ENCODE data around the gene APOC4.
"Not testable (repeated sequence)": the region's sequence is repeated elsewhere in the genome, so short reads cannot be mapped to it uniquely, and the experiment has no call there.

APOC4 gene

DNA sequence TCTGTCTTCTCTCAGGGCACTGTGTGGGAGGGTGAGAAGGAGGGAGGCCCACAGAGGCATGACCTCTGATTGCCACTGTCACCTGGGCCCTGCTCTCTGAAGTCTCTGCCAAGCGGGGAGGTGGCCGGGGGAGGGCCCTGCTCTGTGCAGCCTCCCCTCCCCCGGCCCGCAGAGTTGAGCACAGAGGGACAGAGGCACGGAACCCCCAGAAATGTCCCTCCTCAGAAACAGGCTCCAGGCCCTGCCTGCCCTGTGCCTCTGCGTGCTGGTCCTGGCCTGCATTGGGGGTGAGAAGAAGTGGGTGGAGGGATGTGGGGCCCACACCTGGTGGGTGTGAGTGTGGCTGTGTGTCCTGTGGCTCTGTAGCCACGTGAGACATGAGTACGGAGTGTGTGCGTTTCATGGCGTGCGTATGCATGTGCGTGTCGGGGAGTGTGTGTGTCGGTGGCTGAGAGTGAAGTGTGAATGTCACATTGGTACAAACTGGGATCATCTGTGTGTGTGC lies at the start of gene APOC4:
APOC4 (plus strand) TSS at position 171 of the 505 bp plus-strand sequence; CDS start at position 212, 41 bp downstream.
- DNase-seq: no peak

DNA sequence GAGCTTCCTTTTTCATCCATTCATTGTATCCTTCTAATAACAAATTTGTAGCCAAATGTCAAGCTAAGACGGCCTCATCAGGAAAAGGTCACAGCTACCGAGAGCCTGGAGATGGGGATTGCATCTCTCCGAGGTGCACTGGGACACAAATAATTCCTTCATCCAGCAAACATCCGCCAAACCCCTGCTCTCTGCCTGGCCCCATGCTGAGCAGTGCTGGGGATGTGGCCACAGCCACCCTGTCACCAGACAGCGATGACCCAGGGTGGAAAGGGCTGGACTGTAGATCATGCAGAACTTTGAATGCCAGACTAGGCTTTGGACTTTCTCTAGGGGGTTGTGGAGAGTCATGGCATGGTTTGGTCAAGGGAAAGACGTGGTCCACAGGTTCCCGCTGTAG lies 49.1 kb upstream of the APOC4 start:
- DNase-seq: no peak

DNA sequence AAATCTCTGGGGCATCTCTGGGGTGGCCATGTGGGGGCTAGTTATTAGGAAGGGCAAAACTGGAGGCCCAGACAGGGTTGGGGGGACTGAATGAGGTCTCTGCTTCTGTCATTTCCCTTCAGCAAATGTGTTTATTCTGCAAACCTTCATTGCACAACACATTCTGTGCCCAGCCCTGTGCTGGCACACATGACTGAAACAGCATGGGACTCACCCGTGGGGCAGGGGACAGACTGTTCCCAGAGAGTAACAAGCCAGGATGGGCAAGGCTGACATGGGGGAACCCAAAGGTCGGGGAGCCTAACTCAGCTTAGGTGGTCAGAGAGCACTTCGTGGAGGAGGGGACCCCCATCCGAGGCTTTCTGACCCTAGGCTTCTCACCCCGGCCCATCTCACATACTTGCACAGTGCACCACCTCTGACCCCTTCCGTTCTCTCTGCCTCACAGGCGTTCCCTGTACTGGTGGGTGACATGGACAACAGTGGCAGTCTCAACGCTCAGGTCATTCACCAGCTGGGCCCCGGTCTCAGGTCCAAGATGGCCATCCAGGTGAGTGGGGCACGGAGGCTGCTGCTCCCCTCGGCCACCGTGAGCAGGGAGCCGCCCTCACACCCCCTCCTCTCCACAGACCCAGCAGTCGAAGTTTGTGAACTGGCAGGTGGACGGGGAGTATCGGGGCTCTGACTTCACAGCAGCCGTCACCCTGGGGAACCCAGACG lies 48.5 kb upstream of the APOC4 start:
- DNase-seq: no peak

DNA sequence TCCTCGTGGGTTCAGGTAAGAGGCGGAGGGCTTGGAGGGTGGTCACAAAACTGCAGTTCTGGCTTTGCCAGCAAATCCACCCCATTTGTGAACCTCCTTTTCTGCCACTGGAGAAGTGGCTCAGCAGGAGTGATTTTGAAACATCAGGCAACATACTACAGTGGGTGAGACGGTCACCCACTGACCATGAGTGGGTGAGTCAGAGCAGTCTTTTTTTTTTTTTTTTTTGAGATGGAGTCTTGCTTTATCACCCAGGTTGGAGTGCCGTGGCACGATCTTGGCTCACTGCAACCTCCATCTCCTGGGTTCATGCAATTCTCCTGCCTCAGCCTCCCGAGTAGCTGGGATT lies 48.0 kb upstream of the APOC4 start:
- DNase-seq: no peak

DNA sequence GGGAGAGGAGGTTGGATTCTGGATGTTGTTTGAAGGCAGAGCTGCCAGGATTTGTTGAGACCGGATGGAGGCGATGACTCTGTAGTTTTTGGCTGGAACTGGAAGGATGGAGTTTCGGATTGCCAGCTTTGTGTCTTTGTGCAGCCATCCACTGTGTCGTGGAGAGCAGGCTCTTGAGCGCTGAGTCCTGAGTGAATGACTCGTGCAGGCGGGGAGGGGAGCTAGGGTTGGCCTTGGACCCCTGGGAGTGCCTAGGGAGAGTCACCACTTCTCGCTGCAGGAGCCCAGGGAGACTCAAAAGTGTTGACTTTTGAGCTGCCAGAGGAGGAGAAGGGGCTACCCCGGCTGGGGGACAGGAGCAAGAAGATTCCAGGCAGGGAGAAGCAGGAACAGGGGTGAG lies 47.1 kb upstream of the APOC4 start:
- no peak for DNase-seq

DNA sequence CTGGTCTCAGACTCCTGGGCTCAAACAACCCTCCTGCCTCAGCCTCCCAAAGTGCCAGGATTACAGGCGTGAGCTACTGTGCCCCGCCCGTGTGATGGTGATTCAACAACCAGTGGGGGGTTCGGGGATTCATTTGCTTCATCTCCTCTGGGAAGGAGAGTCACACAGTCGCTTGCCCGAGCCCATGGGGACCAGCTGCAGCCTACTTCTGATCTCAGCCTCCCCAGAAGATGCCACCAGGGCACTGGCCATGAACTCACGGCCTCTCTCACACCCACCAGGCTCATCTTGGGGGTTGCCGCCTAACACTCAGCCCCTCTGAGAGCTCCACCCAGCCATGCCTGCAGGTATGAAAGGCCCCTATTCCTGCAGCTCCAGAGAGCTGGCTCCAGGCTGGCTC lies 44.2 kb upstream of the APOC4 start:
- DNase-seq: no peak

GRCh38 chr19:44900328-44901244 lies 41.5 kb upstream of the APOC4 start:
- DNase-seq: no peak

DNA sequence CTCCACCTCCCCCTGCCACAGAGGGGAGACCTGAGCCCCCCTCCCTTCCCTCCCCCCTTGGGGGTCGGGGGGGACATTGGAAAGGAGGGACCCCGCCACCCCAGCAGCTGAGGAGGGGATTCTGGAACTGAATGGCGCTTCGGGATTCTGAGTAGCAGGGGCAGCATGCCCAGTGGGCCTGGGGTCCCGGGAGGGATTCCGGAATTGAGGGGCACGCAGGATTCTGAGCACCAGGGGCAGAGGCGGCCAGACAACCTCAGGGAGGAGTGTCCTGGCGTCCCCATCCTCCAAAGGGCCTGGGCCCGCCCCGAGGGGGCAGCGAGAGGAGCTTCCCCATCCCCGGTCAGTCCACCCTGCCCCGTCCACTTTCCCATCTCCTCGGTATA lies 38.8 kb upstream of the APOC4 start:
- no peak for DNase-seq

DNA sequence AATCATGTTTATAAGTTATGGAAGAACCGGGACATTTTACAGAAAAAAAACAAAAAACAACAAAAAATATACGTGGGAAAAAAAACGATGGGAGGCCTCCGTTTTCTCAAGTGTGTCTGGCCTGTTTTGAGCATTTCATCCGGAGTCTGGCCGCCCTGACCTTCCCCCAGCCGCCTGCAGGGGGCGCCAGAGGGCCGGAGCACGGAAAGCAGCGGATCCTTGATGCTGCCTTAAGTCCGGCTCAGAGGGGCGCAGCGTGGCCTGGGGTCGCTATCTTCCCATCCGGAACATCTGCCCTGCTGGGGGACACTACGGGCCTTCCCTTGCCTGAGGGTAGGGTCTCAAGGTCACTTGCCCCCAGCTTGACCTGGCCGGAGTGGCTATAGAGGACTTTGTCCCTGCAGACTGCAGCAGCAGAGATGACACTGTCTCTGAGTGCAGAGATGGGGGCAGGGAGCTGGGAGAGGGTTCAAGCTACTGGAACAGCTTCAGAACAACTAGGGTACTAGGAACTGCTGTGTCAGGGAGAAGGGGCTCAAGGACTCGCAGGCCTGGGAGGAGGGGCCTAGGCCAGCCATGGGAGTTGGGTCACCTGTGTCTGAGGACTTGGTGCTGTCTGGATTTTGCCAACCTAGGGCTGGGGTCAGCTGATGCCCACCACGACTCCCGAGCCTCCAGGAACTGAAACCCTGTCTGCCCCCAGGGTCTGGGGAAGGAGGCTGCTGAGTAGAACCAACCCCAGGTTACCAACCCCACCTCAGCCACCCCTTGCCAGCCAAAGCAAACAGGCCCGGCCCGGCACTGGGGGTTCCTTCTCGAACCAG lies 38.2 kb upstream of the APOC4 start:
- peak; percentile 64 for DNase-seq

GRCh38 chr19:44904426-44904994 lies 37.5 kb upstream of the APOC4 start:
- DNase-seq: no peak

GRCh38 chr19:44905437-44906160 lies 36.4 kb upstream of the APOC4 start, which contains the start of gene APOE:
Gene APOE, plus strand, starts transcription at chr19:44905796. Its CDS starts 829 bp downstream, at chr19:44906625.
- DNase-seq: no peak

DNA sequence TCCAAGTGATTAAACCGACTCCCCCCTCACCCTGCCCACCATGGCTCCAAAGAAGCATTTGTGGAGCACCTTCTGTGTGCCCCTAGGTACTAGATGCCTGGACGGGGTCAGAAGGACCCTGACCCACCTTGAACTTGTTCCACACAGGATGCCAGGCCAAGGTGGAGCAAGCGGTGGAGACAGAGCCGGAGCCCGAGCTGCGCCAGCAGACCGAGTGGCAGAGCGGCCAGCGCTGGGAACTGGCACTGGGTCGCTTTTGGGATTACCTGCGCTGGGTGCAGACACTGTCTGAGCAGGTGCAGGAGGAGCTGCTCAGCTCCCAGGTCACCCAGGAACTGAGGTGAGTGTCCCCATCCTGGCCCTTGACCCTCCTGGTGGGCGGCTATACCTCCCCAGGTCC lies 34.4 kb upstream of the APOC4 start:
- DNase-seq: no peak

- no peak for DNase-seq
Measured at GRCh38 chr19:44908074-44908835, 33.8 kb upstream of the APOC4 start.

DNA sequence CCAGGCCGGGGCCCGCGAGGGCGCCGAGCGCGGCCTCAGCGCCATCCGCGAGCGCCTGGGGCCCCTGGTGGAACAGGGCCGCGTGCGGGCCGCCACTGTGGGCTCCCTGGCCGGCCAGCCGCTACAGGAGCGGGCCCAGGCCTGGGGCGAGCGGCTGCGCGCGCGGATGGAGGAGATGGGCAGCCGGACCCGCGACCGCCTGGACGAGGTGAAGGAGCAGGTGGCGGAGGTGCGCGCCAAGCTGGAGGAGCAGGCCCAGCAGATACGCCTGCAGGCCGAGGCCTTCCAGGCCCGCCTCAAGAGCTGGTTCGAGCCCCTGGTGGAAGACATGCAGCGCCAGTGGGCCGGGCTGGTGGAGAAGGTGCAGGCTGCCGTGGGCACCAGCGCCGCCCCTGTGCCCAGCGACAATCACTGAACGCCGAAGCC lies 33.2 kb upstream of the APOC4 start:
- no peak for DNase-seq

DNA sequence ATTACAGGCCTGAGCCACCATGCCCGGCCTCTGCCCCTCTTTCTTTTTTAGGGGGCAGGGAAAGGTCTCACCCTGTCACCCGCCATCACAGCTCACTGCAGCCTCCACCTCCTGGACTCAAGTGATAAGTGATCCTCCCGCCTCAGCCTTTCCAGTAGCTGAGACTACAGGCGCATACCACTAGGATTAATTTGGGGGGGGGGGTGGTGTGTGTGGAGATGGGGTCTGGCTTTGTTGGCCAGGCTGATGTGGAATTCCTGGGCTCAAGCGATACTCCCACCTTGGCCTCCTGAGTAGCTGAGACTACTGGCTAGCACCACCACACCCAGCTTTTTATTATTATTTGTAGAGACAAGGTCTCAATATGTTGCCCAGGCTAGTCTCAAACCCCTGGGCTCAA lies 32.3 kb upstream of the APOC4 start:
- no peak for DNase-seq

DNA sequence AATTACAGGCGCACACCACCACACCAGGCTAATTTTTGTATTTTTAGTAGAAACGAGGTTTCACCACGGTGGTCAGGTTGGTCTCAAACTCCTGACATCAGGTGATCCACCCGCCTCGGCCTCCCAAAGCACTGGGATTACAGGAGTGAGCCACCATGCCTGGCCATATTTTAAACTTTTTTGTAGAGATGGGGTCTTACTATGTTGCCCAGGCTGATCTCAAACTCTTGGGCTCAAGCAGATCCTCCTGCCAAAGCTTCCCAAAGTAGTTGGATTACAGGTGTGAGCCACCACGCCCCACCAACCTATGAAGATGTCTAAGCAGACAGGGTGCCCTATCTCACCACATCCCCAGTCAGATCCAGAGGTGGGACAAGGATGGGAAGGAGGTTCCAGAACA lies 30.1 kb upstream of the APOC4 start:
- not testable (repeated sequence) for DNase-seq

DNA sequence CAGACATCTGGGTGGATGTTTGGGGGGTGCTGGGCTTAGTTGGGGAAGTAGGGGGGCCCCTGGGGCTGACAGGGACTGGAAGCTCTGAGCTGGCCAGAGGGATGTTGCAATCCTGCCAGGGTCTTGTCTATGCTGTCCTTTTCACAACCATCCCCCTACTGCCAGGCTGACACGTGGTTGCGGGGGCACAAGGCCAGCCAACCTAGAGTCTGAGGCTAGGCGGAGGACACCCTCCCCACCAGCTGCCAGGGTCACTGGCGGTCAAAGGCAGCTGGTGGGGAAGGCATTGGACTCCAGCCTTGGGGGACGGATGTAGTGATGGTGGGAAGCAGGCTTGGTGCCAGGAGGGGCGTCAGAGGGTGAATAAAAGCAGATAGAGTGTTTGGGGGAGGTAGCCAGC lies 29.2 kb upstream of the APOC4 start:
- no peak for DNase-seq

DNA sequence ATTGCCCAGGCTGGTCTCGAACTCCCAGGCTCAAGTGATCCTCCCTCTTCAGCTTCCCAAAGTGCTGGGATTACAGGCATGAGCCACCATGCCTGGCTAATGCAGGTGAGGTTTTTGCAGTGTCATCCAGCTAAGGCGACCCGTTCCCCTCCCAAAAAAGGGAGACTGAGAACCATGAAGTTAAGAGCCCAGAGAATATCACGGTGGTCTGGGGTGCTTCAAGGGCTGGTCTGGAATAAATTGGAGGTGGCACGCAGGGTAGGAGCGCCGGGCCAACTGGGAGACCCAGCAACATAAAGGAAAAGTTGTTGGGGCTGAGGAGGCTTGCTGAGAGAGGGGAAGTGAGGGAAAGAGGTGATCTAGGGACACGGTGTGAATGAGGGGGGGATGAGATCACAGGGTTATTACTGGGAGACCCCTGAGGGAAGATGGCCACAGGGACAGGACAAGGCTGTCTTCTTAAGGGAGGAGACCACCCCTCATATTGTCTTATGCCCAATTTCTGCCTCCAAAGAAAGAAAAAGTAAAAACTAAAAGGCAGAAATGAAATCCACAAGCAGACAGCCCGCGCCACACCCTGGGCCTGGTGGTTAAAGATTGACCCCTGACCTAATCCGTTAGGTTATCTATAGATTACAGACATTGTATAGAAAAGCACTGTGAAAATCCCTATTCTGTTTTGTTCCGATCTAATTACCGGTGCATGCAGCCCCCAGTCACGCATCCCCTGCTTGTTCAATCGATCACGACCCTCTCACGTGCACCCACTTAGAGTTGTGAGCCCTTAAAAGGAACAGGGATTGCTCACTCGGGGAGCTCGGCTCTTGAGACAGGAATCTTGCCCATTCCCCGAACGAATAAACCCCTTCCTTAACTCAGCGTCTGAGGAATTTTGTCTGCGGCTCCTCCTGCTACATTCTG lies 28.3 kb upstream of the APOC4 start:
- DNase-seq: not testable (repeated sequence)

- peak; percentile 54 for DNase-seq
Measured at GRCh38 chr19:44914433-44915206, 27.4 kb upstream of the APOC4 start, which contains the start of gene APOC1. Gene APOC1, plus strand, starts transcription at chr19:44914608. Its CDS starts 284 bp downstream, at chr19:44914892.

Measured in stimulated activated naive CD4-positive, alpha-beta T cell treated with Interleukin-2 at 50 U/mL for 16 hours (primary cell).